Measurements from ENCODE around the gene EXOC3.

The EXOC3 gene

DNA sequence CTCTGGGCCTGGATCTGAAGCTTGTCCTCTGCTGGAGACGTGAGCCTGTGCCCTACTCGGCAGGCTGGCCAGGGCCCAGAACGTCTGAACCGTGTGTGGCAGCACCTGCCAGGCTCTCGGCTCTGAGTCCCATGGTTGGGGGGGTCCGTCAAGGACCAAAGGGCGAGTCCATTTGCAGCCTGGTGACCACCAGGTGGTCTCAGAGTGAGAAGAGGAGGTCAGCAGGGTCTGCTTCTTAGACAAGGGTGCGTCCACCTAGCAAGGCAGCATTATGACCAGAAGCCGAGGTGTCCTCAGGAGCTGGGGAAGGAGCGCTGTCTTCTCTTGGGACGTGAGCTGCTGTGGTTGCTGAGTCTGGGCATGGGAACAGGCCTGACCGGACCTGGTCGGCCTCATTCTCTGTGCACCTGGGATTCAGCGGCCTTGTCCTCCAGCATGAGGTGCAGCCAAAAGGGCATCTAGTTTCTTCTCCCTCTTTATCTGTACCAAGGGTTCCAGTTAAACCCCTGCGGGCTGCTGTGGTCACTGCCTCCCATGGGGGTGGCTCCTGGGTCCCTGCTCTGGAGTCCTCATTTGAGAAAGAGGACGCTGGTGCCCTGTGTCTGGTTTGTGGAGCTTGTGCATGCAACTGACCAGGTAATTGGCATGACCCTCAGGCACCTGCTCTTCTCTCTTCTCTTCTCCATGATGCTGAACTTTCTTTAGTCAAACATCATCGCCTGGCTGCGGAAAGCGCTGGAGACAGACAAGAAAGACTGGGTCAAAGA lies 14.4 kb downstream of the EXOC3 start:
- DNase-seq (ENCODE audit: low read depth) = no peak

- DNase-seq (ENCODE audit: low read depth) = peak; percentile 42
Observed at GRCh38 chr5:458547-459353, 15.8 kb downstream of the EXOC3 start.

DNA sequence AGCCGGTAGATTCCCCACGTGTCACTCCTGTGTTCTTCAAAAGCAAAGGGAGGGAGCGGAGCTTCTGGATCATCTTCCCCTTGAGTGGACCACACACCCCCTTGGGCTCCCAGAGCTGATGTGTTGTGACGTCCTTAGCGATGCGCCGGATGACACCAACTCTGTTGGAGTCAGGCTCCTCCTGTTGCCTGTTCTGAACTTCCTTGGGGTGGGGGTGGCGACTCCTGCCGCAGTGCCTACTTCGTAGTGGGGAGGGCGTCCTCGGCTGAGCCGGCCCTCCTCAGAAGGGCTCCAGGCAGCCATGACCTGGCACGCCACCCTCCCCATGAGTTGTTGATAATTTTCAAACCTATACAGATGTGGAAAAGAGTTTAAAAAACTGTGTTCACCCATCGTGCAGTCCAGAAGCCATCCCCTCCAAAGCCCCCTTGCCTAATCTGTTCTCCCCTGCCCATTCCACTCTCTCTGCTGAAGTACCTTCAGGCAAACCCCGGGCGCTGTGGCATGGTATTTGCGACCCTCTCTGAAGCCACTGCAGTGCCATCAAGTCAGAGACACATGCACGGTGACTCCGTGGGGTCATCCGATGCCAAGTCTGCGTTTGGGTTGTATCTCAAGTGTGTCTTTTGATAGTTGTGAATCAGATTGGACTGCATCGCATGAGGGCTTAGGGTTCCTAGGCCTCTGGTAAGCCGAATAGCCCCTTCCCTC lies 16.7 kb downstream of the EXOC3 start:
- DNase-seq (ENCODE audit: low read depth) = no peak

- DNase-seq (ENCODE audit: low read depth) = no peak
Observed at GRCh38 chr5:460273-460625, 17.3 kb downstream of the EXOC3 start.

GRCh38 chr5:462051-462481 lies 19.1 kb downstream of the EXOC3 start:
- no peak for DNase-seq (ENCODE audit: low read depth)

DNA sequence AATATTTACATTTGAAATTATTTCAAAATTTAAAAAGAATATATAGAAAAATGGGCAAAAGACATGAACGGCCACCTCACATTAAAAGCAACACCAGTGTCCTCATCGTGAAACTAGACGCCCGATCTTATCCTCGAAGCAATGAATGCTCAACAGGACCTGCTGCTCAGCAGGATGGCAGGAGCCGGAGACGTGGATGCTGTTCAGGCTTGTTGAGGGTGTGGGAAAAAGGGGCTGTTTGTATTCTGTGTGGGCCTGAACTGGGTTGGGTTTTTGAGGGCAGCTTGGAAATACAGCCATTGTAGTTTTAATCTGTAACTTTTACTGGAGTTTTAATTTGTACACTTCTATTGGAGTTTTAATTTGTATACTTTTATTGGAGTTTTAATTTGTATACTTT lies 20.3 kb downstream of the EXOC3 start:
- DNase-seq (ENCODE audit: low read depth) = no peak

GRCh38 chr5:463952-464351 lies 21.0 kb downstream of the EXOC3 start:
- DNase-seq (ENCODE audit: low read depth) = no peak

DNA sequence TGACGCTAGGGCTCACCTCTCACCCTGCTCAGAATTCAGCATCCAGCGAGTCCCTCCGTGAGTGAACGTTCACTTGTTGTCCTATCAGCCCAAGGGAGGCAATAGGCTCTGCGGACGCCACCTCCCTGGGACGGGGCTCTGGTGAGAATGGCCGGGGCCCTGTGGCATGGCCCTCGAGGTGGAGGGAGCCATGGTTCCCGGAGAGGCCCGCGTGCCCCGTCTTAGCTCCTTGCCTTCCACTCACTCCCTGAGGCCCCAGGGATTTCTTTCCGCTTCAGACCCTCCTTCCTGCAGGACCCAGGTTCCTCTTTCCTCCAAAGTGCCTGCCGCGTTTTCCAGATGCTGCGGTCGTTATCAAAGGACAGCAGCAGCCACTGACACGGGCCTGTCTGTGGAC lies 21.5 kb downstream of the EXOC3 start:
- no peak for DNase-seq (ENCODE audit: low read depth)

DNA sequence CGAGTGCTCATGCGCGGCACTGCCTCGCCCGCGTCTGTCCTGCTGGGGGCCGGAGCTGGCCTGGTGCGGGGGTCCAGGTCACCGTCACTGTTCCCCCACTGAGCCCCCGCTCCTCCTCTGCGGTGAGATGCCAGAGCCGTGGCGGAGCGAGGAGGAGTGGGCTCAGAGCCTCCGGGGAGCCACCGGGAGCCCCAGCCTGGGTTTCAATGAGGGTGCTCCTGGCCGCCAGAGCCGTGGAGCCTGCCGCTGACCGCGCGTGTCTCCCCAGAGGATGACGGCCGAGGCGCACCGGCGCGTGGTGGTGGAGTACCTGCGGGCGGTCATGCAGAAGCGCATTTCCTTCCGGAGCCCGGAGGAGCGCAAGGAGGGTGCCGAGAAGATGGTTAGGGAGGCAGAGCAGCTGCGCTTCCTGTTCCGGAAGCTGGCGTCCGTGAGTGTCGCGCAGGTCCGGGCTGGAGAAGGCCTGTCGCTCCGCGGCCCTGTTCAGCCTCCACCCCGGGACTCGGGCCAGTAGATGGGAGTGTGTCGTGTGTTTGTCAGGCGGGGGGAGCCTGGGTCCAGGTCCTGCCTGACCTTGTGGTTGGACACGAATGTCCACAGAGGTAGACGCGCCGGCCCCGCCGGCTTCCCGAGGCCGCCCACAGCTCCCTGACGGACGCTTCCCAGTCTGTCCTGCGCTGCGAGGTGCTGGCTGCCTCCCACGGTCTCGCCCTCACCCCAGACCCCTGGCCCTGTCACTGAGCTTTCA lies 22.0 kb downstream of the EXOC3 start:
- no peak for DNase-seq (ENCODE audit: low read depth)

- DNase-seq (ENCODE audit: low read depth) = no peak
Observed at GRCh38 chr5:465591-466403, 22.8 kb downstream of the EXOC3 start.

DNA sequence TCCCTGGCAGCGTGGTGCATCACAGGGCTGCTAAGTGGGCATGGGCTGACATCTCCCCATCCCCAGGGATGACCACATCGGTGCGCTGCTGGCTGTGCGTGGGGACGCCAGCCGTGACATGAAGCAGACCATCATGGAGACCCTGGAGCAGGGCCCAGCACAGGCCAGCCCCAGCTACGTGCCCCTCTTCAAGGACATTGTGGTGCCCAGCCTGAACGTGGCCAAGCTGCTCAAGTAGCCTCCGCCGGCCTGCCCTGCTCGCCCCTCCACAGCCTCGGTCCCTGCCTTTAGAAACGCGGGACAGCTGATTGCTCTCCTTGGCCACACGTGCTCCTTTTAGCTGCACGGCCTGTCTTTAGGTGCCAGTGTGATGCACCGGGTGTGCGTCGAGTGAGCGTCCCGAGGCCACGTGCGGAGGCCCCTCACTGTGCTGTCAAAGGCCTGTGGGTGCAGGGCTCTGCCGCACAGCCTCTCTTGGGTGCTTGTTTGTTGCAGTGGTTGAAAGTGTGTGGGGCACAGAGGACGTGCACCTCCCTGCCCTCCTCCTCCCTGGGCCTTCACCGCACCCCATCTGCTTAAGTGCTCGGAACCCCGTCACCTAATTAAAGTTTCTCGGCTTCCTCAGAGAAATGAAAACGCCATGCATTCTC lies 23.8 kb downstream of the EXOC3 start:
- no peak for DNase-seq (ENCODE audit: low read depth)

- no peak for DNase-seq (ENCODE audit: low read depth)
Observed at GRCh38 chr5:468401-468800, 25.4 kb downstream of the EXOC3 start.

DNA sequence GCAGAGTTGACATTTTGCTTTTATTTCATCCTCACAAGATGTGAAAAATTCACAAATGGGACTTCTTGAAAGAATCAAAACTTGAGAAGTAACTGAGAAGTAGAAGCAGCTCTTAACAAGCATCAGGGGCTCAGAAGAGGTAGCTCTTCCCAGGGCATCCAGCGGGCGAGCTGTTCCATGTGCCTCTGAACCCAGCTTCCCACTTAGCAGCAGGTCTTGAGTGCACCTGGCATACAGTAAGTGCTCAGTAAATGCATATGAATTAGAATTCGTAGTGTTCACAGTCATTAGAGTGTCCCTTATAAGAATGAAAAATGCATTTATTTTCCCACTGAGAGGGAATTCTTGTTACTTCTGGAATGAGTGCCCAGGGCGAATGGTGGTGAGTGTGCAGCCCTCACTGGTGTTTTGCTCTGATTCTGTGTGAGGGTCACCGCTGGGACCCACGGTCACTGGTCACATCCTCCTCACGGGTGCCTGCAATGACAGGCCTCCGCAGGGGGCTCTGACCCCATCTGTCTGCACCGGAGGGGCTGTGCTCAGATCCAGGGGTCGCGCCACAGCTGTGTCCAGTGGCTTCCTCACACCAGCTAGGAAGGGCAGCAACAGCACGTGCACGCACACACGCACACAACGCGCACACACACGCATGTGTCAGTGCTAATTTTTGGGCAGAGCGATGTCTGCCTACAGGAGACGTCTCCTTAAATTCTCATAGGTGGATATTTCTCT lies 26.9 kb downstream of the EXOC3 start:
- DNase-seq (ENCODE audit: low read depth) = no peak

DNA sequence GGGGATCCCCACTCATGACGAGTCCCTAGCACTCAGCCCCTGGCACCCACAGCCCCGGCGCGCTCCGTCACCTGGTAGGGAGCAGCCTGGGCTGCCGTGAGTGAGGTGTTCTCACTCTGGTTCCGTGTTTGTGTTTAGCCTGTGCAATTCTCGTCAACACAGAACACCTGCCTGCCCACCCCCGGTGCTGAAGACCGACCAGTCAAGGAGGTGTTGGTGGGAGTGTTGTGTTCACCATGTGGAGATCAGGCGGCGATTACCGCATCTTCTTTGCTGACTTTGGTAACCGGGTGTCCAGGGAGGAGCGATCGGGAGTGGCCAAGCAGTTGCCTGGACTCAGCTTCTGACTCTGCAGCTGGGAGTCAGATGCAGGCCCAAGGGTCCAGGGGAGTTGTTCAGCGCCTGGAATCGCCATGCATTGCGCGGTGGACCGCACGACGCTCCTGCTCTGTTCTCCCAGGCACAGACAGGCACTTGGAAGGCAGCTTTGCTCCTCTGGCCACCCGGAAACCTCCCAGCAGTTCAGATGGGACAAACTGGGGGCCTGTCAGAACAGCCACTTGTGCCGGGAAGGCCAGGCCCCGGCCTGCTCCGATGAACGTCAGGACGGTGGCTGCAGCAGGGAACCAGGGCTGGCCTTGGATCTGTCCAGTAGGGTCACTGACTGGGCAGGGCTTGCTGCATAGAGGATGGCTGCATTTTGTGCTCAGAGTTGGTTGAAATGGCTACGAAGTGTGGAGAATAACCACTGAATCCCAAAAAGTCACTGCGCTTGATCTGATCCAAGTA lies 28.2 kb downstream of the EXOC3 start:
- no peak for DNase-seq (ENCODE audit: low read depth)

- DNase-seq (ENCODE audit: low read depth) = no peak
Observed at GRCh38 chr5:471750-472058, 28.7 kb downstream of the EXOC3 start.

DNA sequence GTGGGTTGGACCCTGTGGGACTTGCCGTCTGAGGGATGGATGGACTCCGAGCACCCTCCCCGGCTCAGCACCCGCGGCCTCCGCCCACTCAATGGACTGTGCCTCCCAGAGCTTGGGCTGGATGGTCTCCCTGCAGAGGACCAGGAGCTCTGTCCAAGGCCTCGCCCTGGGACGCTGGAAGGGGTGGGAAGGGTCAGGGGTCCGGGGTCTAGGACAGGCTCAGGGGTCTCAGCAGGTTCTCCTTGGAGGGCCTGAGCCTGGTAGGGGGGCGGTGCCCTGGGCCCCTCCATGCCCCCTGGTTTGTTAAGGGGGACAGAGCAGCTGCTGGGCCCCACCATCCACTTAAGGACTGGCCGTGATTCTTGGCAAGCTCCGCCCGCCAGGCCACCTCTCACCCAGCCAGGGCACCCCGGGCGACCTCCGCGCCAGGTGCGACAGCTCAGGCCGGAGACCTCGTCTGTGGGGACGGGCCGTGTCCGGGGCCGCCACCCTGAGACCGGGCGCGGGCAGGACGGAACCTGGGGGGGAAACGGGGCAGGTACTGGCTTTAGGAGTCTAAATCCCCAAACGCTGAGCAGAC lies 29.2 kb downstream of the EXOC3 start:
- DNase-seq (ENCODE audit: low read depth) = no peak

GRCh38 chr5:472656-473550 lies 29.9 kb downstream of the EXOC3 start:
- peak; percentile 42 for DNase-seq (ENCODE audit: low read depth)
